ENCODE data around the gene YIF1A. TPM values are rescaled to one million over a fixed set of nuclear protein-coding genes. Genes with fewer than 3 reads are reported as not detected.

YIF1A gene
- total and polyA plus RNA-seq, 8 donors = 11.6 to 122 (median 60.9) TPM

DNA sequence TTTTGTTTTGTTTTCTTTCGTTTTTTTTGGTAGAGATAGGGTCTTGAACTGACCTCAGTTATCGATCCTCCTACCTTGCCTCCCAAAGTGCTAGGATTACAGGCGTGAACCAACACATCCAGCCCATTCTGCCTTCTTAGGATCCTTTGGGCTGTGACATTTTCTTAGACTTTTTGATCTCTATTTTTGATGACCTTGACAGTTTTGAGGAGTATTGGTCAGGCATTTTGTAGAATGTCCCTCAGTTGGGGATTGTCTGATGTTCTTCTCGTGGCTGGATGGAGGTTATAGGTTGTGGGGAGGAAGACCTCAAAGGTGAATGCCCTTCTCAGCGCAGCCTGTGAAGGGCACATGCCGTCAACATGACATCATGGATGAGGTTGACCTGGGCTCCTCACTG, 40.0 kb downstream of the YIF1A start:
- intact Hi-C loops (cut with DNase I; ENCODE audit: low total_unique reads) = no loop called here
- 84 to 89% (median 85%) methylated on average over 6 of the region's 6 CpGs for WGBS, 5 donors
- no peak for TF ChIP-seq POLR2A (IDR thresholded peaks at IDR 0.05)
- TF ChIP-seq CTCF (IDR thresholded peaks at IDR 0.05) = no peak
- no peak for TF ChIP-seq POLR2AphosphoS5 (IDR thresholded peaks at IDR 0.05)
- H3K9me3 ChIP-seq = no peaks in the 10 kb centered on the region
- no peak overlapping the region for H3K27ac ChIP-seq
- peaks cover 0 to 57% (median 49%) of the 10 kb centered on the region in 4 donors for H3K36me3 ChIP-seq
- no peak overlapping the region for H3K4me3 ChIP-seq
- H3K27me3 ChIP-seq = no peaks in the 10 kb centered on the region
- no peak for DNase-seq
- no peaks in the 10 kb centered on the region for H3K4me1 ChIP-seq

DNA sequence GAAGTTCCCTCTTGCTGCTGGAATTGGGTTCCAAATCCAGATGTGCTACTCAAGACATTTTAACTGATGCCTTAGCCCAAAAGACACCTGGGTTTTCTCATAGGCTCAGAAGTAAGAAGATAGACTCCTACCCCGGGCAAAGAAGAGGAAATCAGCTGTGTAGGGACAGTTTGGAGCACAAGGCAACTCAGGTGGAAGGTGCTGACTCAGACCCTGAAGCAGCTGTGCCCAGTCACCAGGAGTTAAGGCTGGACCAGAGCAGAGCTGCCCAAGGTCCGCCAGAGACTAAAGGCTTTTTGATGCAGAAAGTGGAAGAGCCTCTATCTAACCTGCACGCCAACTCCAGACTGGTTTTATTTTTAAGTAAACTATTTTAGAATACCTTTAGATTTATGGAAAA, 41.1 kb downstream of the YIF1A start:
- TF ChIP-seq EP300 (IDR thresholded peaks at IDR 0.05) = no peak
- no peak for TF ChIP-seq CTCF (IDR thresholded peaks at IDR 0.05)
- no peak for TF ChIP-seq POLR2AphosphoS5 (IDR thresholded peaks at IDR 0.05)
- no peak for TF ChIP-seq POLR2A (IDR thresholded peaks at IDR 0.05)
- no peak for DNase-seq
- no peak overlapping the region for H3K27ac ChIP-seq
- intact Hi-C loops (cut with DNase I; ENCODE audit: low total_unique reads) = no loop called here
- H3K27me3 ChIP-seq = no peaks in the 10 kb centered on the region
- peaks cover 0 to 68% (median 60%) of the 10 kb centered on the region in 4 donors for H3K36me3 ChIP-seq
- 78 to 88% (median 86%) methylated on average over 3 of the region's 3 CpGs for WGBS, 5 donors
- H3K4me1 ChIP-seq = no peaks in the 10 kb centered on the region
- H3K9me3 ChIP-seq = no peaks in the 10 kb centered on the region
- no peak overlapping the region for H3K4me3 ChIP-seq

DNA sequence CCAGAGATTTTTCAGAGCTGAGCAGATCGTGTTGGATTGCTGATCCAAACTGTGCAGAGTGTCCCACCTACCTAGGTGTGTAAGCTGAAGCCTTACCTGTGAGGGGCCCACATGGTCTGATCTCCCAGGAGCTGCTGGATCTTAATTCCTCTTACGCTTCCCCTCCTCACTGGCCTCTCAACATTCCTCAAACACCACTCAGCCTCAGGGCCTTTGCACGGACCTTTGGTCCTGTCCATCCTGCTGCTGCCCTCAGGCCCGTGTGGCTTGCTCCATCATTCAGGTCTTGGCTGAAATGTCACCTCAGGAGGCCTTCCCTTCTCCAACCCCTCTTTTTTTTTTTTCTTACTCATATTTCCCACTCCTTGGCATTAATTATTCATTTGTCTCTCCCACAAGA, 41.6 kb downstream of the YIF1A start:
- H3K27me3 ChIP-seq = no peaks in the 10 kb centered on the region
- 83 to 93% (median 91%) methylated on average over 4 of the region's 4 CpGs for WGBS, 5 donors
- H3K9me3 ChIP-seq = no peaks in the 10 kb centered on the region
- H3K4me3 ChIP-seq = no peak overlapping the region
- no peaks in the 10 kb centered on the region for H3K4me1 ChIP-seq
- intact Hi-C loops (cut with DNase I; ENCODE audit: low total_unique reads) = no loop called here
- no peak for DNase-seq
- TF ChIP-seq CTCF (IDR thresholded peaks at IDR 0.05) (no peak), EP300 (IDR thresholded peaks at IDR 0.05) (no peak), POLR2A (IDR thresholded peaks at IDR 0.05) (no peak)
- H3K27ac ChIP-seq = no peak overlapping the region
- peaks cover 0 to 74% (median 65%) of the 10 kb centered on the region in 4 donors for H3K36me3 ChIP-seq

DNA sequence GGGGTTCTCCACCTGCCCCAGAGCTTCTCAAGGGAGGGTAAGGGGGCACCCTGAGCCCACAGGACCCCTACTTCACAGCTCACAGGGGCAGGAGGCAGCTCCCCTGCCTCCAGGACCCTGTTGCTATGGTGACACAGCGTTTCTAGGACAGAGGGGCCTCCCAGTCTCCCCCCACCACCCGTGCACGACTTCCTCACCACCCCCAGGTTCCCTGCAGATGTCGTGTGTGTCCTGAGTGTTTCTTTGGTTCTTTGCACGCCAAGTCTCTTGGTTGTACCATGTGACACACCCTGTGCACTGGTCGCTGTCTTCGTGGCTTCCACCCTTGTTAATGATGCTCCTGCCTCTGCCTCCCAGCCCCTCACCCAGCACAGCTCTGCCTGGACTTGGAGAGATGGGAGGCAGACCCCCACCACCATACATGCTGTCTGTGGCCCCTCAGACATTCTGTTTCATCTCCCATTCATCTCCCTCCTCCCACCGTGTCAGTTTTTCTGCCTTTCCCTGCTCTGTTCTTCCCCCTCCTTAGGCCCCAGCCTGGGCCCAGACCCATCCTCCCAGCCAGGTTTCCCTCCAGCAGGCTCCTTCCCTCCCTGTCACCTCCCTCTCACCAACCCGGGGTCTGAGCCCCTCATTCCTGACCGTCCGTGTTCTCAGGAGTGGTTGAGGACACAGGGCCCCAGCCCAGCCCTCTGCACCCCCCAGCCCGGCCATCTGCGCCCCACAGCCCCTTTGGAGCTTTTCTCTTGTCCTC, 45.0 kb downstream of the YIF1A start:
- no peak overlapping the region for H3K27ac ChIP-seq
- no peak overlapping the region for H3K4me3 ChIP-seq
- H3K36me3 ChIP-seq = peaks cover 11 to 88% (median 83%) of the 10 kb centered on the region in 4 donors
- intact Hi-C loops (cut with DNase I; ENCODE audit: low total_unique reads) = no loop called here
- DNase-seq = no peak
- H3K9me3 ChIP-seq = no peaks in the 10 kb centered on the region
- H3K4me1 ChIP-seq = no peaks in the 10 kb centered on the region
- H3K27me3 ChIP-seq = no peaks in the 10 kb centered on the region
- 78 to 87% (median 79%) methylated on average over 13 of the region's 13 CpGs for WGBS, 5 donors
- TF ChIP-seq CTCF (IDR thresholded peaks at IDR 0.05) (no peak), EP300 (IDR thresholded peaks at IDR 0.05) (no peak), POLR2A (IDR thresholded peaks at IDR 0.05) (no peak), POLR2AphosphoS5 (IDR thresholded peaks at IDR 0.05) (no peak)

Measured in stomach (tissue), 9 donors.